HG02970 (cell line): ENCODE measurements around the gene ZNF620.
A peak's percentile ranks its signal among the peaks of the same experiment; 100 is the strongest.
"Not testable (repeated sequence)": the region's sequence is repeated elsewhere in the genome, so short reads cannot be mapped to it uniquely, and the experiment has no call there.

ENCODE experiments used
- ATAC-seq: cut with Tn5 transposase; IDR thresholded peaks from one replicate; pipeline ENCODE4 v1.9.1; 2021; ENCODE audit warnings: mild to moderate bottlenecking, moderate library complexity, moderate number of reproducible peaks; ENCODE audit not compliant: unreplicated experiment, low FRiP score

Gene ZNF620

GRCh38 chr3:40505599-40506462 lies at the start of gene ZNF620:
ZNF620 (plus strand) TSS chr3:40506039; CDS start chr3:40506353, 314 bp downstream.
- ATAC-seq: peak; percentile 69

GRCh38 chr3:40456279-40456939 lies 49.4 kb upstream of the ZNF620 start:
- no peak for ATAC-seq

GRCh38 chr3:40456940-40457823 lies 48.7 kb upstream of the ZNF620 start, which contains the start of gene RPL14:
RPL14 (plus strand) TSS chr3:40457339; CDS start chr3:40457472, 133 bp downstream.
- peak; percentile 64 for ATAC-seq

- no peak for ATAC-seq
Measured at GRCh38 chr3:40458473-40458872, 47.4 kb upstream of the ZNF620 start.

DNA sequence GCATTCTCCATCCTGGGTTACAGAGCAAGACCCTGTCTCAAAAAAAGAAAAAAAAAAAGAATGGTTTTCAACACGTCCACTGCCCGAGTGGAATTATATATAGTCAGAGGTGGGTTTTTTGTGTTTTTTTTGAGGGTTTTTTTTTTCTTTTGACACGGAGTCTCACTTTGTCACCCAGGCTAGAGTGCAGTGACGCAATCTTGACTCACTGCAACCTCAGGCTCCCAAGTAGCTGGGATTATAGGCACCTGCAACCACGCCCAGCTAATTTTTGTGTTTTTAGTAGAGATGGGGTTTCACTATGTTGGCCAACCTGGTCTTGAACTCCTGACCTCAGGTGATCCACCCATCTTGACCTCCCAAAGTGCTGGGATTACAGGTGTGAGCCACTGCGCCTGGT lies 45.4 kb upstream of the ZNF620 start:
- ATAC-seq: not testable (repeated sequence)

DNA sequence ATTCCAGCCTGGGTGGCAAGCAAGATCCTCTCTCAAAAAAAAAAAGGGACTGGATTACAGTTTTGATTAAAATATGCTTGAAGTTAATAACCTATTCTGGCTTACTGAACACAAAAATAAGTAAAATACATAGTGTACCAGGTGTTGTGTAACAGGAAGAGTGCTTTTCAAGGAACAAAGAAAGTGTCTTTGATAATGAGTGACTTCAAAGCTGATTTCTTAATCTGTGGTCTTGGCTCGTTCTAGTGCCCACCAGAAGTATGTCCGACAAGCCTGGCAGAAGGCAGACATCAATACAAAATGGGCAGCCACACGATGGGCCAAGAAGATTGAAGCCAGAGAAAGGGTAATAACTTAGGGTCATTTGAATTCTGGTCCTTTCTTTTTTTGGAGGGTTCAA lies 44.7 kb upstream of the ZNF620 start:
- ATAC-seq: no peak

DNA sequence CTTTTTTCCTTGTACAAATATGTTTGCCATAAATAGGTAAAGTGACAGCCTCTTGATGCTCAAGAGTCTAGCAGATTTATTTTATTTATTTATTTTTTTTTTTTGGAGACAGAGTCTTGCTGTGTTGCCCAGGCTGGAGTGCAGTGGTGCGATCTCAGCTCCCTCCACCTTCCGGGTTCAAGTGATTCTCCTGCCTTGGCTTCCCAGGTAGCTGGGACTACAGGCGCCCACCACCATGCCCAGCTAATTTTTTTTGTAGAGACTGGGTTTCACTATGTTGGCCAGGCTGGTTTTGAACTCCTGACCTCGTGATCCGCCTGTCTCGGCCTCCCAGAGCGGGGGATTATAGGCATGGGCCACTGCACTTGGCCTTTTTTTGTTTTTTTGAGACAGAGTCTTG lies 43.0 kb upstream of the ZNF620 start:
- not testable (repeated sequence) for ATAC-seq

GRCh38 chr3:40463579-40463978 lies 42.3 kb upstream of the ZNF620 start:
- ATAC-seq: no peak

DNA sequence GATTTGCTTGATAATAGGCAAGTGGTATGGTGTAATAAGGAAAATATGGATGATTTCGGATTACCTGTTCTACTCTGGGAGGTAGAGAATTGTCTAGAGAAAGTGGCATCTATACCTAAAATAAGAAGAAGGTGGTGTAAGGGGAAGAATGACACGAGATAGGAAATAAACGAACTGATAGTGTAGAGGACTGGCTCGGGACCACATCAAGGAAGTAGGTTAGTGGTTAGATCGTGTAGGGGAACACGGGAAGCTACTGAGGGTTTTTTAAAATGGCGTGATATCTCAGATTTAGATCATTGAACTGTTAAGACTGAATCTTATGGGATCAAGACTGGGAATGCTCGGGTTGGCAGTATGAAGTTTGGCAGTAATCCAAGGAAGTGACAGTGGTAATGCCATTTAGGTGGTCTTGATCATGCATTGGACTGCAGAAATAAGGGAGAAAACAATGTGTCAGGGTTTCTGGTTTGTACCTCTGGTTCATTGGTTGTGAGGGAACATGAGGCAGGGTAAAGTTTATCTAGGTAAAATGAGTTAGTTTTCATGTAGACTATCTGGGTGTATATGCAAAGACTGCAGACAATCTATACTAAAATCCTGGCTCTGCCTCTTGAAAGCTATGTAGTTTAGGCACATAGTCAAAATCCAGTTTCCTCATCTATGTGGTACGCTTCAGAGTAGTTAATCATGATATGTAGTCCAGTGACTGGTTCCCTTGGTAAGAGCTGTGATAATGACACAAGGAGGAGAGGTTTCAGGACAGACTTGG lies 41.3 kb upstream of the ZNF620 start:
- no peak for ATAC-seq

GRCh38 chr3:40465111-40465407 lies 40.8 kb upstream of the ZNF620 start:
- no peak for ATAC-seq

DNA sequence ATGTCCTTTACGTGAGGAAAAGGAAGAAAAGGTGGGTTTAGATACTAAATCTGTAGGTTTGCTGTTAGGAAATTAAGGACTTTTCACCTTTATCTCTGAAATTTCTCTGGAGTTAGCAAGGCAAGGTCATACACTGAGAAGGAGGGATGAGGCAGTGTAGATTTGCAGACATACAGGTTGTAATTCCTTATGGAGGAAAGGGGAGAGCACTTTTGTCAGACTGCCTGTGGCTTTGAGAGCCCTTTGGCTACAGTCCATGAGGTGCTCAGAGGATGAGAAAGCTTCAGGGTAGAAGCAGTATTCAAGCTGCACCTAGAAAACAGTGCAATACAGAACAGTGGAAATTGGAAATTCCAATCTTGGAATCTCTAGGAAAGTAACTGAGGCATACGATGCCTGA lies 40.4 kb upstream of the ZNF620 start:
- ATAC-seq: no peak

DNA sequence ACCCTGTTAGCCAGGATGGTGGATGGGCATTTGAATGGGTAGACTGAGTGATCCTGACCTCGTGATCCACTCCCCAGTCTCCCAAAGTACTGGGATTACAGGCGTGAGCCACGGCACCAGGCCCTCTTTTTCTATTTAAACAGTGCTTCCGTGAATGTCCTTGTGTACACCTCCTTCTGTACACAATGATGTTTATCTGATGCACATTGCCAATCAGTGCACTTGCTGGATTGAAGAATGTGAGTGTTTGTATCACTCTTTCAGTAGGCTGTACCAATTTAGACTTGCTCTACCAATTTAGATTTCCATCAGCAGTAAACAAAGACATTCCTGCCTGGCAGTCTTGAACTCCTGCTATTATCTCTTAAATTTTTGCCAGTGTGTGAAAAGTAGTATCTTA lies 37.8 kb upstream of the ZNF620 start:
- no peak for ATAC-seq

DNA sequence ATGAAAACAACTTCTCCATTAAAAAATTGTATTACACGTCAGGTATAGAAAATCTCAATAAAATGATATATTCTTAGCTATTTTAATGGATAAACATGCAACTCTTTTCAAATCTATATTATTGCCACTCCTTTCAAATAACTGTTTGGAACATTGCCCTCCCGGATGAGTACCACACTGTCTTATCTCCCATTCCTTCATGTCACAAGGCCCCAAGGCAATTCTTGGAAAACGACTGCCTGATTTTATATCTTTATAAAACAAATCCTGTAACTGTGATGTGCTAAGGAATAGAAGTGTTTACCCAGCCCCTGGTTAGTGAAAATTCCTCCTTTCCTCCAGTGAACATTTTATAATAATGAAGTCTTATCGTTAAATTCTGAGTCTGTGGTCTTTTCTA lies 35.1 kb upstream of the ZNF620 start:
- no peak for ATAC-seq

DNA sequence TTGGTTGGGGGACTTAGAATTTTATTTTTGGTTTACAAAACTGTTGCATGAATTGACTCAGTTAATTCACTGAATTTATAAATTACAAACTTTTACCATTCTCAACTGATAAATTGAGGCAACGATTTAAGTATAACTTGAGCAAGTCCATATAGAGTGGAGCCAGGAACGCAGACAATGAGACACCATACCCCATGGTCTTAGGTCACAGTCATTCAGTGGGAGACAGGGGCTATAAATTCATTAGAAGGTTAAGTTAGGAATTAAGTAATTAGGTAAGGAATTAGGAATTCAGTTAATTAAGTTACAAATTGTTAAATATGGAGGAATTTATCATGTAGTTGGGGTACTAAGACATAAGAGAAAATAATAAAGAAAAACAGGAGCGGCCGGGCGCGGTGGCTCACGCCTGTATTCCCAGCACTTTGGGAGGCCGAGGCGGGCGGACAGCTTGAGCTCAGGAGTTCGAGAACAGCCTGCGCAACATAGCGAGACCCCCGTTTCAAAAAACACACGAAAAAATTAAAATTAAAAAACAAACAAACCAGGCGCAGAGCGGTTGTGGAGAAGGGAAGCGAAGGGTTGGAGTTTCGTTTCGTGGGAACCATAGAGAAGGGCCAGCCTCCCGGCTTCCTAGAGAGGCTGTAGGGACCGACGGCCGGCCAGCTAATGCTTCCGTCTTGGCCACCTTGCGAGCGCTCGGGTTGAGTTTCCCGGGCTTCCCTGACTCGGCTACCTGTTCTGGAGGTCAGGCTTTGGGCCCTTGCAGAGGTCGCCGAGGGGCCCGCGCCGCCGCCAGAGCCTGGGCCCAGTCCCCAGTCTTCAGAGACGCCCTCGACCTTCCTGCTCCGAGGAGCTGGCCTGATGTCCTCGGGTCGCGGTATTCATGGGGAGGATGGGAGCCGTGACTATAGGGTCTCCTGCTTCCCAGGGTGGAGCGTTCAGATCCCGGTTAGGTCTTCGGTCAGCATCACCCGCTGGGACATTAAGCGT lies 29.1 kb upstream of the ZNF620 start, which contains the start of gene ZNF619:
Gene ZNF619 (plus strand): TSS at position 645 of the 993 bp plus-strand sequence. CDS start 858 bp downstream, outside the sequence.
- ATAC-seq: peak; percentile 74

GRCh38 chr3:40477666-40478065 lies 28.2 kb upstream of the ZNF620 start:
- ATAC-seq: no peak

DNA sequence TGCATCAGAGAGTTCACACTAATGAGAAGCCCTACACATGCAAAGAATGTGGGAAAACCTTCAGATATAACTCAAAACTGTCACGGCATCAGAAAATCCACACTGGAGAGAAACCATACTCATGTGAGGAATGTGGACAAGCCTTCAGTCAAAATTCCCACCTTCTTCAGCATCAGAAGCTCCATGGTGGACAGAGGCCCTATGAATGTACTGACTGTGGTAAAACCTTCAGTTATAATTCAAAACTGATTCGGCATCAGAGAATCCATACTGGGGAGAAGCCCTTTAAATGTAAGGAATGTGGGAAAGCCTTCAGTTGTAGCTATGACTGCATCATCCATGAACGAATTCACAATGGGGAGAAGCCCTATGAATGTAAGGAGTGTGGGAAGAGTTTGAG lies 18.7 kb upstream of the ZNF620 start:
- ATAC-seq: no peak

GRCh38 chr3:40490916-40491315 lies 14.9 kb upstream of the ZNF620 start:
- no peak for ATAC-seq

GRCh38 chr3:40494698-40495097 lies 11.1 kb upstream of the ZNF620 start:
- ATAC-seq: no peak

DNA sequence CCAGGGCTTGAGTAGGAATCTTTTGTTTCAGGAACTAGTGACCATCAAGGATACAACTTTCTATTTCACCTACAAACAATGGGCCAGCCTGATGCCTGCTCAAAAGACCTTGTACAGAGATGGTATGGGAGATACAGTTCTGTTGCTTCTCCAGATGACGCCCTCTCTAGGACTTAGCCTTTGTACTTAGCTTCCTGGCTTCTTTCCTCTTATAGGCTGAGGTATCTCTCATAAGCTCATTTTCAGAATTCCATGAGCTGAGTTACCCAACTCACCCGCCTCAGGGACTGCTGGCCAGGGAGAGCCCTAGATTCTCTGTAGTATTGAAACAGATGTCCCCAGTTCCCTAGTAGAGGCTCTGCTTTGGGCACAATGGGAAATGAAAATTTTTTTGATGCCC lies 8.6 kb upstream of the ZNF620 start:
- ATAC-seq: no peak
